ENCODE measurements around the gene KRTAP2-2. TPM values are rescaled to one million over a fixed set of nuclear protein-coding genes. Genes with fewer than 3 reads are reported as not detected.
A peak's percentile ranks its signal among the peaks of the same experiment; 100 is the strongest.
"Not testable (repeated sequence)": the region's sequence is repeated elsewhere in the genome, so short reads cannot be mapped to it uniquely, and the experiment has no call there.

The KRTAP2-2 gene
- polyA plus RNA-seq, 10 donors, result not detected

GRCh38 chr17:41065016-41065689 lies 10.1 kb upstream of the KRTAP2-2 start:
- not testable (repeated sequence) for DNase-seq

GRCh38 chr17:41064301-41064700 lies 9.3 kb upstream of the KRTAP2-2 start:
- DNase-seq, result no peak

- DNase-seq, result no peak
These were observed 8.4 kb upstream of the KRTAP2-2 start for GRCh38 chr17:41063449-41063848.

GRCh38 chr17:41061964-41062363 lies 6.9 kb upstream of the KRTAP2-2 start:
- peak in 1 of 3 donors; percentile 93 for DNase-seq

GRCh38 chr17:41060052-41060604 lies 5.1 kb upstream of the KRTAP2-2 start, which contains the start of gene KRTAP2-3:
KRTAP2-3 (minus strand) TSS chr17:41060114; CDS start chr17:41060050, 64 bp downstream.
- DNase-seq, result peak in 1 of 3 donors; percentile 92

- DNase-seq, result peak in 1 of 3 donors; percentile 83
These were observed 4.4 kb upstream of the KRTAP2-2 start for GRCh38 chr17:41059276-41060051.

- DNase-seq, result no peak
These were observed 3.7 kb upstream of the KRTAP2-2 start for GRCh38 chr17:41058741-41059140.

- DNase-seq, result no peak
These were observed 2.5 kb upstream of the KRTAP2-2 start for GRCh38 chr17:41057547-41057946.

GRCh38 chr17:41054556-41054955 lies 474 bp downstream of the KRTAP2-2 start:
- not testable (repeated sequence) for DNase-seq

GRCh38 chr17:41054025-41054424 lies 1.0 kb downstream of the KRTAP2-2 start:
- no peak for DNase-seq

- peak in 1 of 3 donors; percentile 25 for DNase-seq
These were observed 2.5 kb downstream of the KRTAP2-2 start for GRCh38 chr17:41052566-41052965.

- no peak for DNase-seq
These were observed 5.9 kb downstream of the KRTAP2-2 start for GRCh38 chr17:41049110-41049509.

- peak in 1 of 3 donors; percentile 25 for DNase-seq
These were observed 6.6 kb downstream of the KRTAP2-2 start for GRCh38 chr17:41048441-41048840.

- not testable (repeated sequence) for DNase-seq
These were observed 8.1 kb downstream of the KRTAP2-2 start, which contains the start of gene KRTAP2-1 for GRCh38 chr17:41046735-41047465. KRTAP2-1 (minus strand) TSS chr17:41047316; CDS start chr17:41047267, 49 bp downstream.

- no peak for DNase-seq
These were observed 12.1 kb downstream of the KRTAP2-2 start for GRCh38 chr17:41042953-41043352.

- DNase-seq, result peak in 2 of 3 donors; percentile 11 to 43
These were observed 14.1 kb downstream of the KRTAP2-2 start, which contains the start of gene KRTAP1-1 for GRCh38 chr17:41040783-41041571. KRTAP1-1 (minus strand) TSS chr17:41041450; CDS start chr17:41041397, 53 bp downstream.

- DNase-seq, result no peak
These were observed 17.1 kb downstream of the KRTAP2-2 start for GRCh38 chr17:41037853-41038350.

GRCh38 chr17:41034346-41034935 lies 20.6 kb downstream of the KRTAP2-2 start, which contains the start of gene KRTAP1-3:
KRTAP1-3 (minus strand) TSS chr17:41034874; CDS start chr17:41034821, 53 bp downstream.
- DNase-seq, result peak in 1 of 3 donors; percentile 16

- DNase-seq, result no peak
These were observed 25.3 kb downstream of the KRTAP2-2 start, which contains the start of gene KRTAP1-4 for GRCh38 chr17:41029633-41030245. KRTAP1-4 (minus strand) TSS chr17:41030195; CDS start chr17:41030078, 117 bp downstream.
